Measurements from ENCODE around the gene CHST7.

- TF ChIP-seq CTCF (IDR thresholded peaks at IDR 0.05; ENCODE audit: low read depth, low read length, poor library complexity, severe bottlenecking), result no peak
- TF ChIP-seq EZH2phosphoT487 (IDR thresholded peaks at IDR 0.05; ENCODE audit: borderline replicate concordance, low read length), result no peak
Measured at GRCh38 chrX:46577221-46578005, 3.8 kb downstream of the CHST7 start.

Data from DOHH2 (cell line).